Activated CD4-positive, alpha-beta T cell treated with anti-CD3 and anti-CD28 coated beads, Interleukin-2, amount 50 U/mL, for 1 hour (primary cell): ENCODE measurements around the gene TAPBPL.
"Not testable (repeated sequence)": the region's sequence is repeated elsewhere in the genome, so short reads cannot be mapped to it uniquely, and the experiment has no call there.

Experiments
- DNase-seq: peaks from one replicate; pipeline ENCODE4 v3.0.0-alpha.2; 2020

Gene TAPBPL

GRCh38 chr12:6494258-6494743 lies 42.5 kb downstream of the TAPBPL start:
- no peak for DNase-seq

- DNase-seq, result no peak
These were observed 43.1 kb downstream of the TAPBPL start for GRCh38 chr12:6494968-6495367.

GRCh38 chr12:6497291-6497690 lies 45.4 kb downstream of the TAPBPL start:
- DNase-seq, result not testable (repeated sequence)

DNA sequence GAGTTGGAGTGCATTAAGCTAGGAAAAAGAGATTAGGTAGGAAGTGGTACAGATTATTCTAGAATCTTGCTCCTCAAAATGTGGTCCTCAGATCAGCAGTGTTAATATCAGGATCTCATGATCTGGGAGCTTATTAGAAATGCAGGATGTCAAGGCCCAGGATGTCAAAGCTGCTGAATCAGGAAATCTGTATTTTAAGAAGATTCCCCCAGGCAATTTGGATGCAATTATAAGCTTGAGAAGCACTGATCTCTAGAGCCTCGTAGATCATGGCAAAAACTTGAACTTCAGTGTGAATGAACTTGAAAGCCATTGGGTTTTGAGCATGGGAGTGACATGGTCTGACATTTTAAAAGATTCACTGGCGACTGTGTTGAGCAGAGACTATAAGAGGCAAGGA lies 48.6 kb downstream of the TAPBPL start:
- no peak for DNase-seq

GRCh38 chr12:6507102-6507998 lies 55.5 kb downstream of the TAPBPL start:
- no peak for DNase-seq

DNA sequence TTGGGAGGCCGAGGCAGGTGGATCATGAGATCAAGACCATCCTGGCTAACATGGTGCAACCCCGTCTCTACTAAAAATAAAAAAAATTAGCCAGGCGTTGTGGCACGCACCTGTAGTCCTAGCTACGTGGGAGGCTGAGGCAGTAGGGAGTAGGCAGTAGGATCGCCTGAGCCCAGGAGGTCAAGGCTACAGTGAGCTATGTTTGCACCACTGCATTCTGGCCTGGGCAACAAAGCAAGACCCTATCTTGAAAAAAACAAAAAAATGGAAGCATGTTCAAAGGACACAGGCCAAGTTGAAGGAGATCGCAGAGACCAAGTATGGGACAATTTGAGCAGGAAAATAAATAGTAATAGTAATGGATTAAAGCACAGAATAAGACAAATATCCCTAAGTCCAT lies 56.2 kb downstream of the TAPBPL start:
- DNase-seq, result no peak
